ENCODE results near the gene COL5A2. TPM values are rescaled to one million over a fixed set of nuclear protein-coding genes. Genes with fewer than 3 reads are reported as not detected.

Gene COL5A2
- total RNA-seq, 4 donors from 2014 or later: 63.8 to 93.8 (median 74.4) TPM

GRCh38 chr2:189083606-189084005, 96.0 kb downstream of the COL5A2 start:
- DNase-seq (ENCODE audit: low spot score) (no peak), ATAC-seq (ENCODE audit: low FRiP score) (no peak)
- TF ChIP-seq CTCF (IDR thresholded peaks at IDR 0.05): no peak

- TF ChIP-seq CTCF (IDR thresholded peaks at IDR 0.05): no peak
Observed at GRCh38 chr2:189083106-189083505, 96.5 kb downstream of the COL5A2 start.

GRCh38 chr2:189082376-189082975, 97.1 kb downstream of the COL5A2 start:
- no peak for TF ChIP-seq CTCF (IDR thresholded peaks at IDR 0.05)
- DNase-seq (ENCODE audit: low spot score) (no peak), ATAC-seq (ENCODE audit: low FRiP score) (no peak)

More at GRCh38 chr2:189083106-189083505, 96.5 kb downstream of the COL5A2 start:
- DNase-seq (ENCODE audit: low spot score) (no peak), ATAC-seq (ENCODE audit: low FRiP score) (no peak)

- ATAC-seq (ENCODE audit: low FRiP score): no peak
Observed at GRCh38 chr2:189076572-189076971, 103.0 kb downstream of the COL5A2 start.

GRCh38 chr2:189076120-189076519, 103.4 kb downstream of the COL5A2 start:
- no peak for ATAC-seq (ENCODE audit: low FRiP score)
- DNase-seq (ENCODE audit: low spot score): no peak
- no peak for TF ChIP-seq CTCF (IDR thresholded peaks at IDR 0.05)

More at GRCh38 chr2:189076572-189076971, 103.0 kb downstream of the COL5A2 start:
- DNase-seq (ENCODE audit: low spot score): no peak
- no peak for TF ChIP-seq CTCF (IDR thresholded peaks at IDR 0.05)

GRCh38 chr2:189074506-189074905, 105.1 kb downstream of the COL5A2 start:
- DNase-seq (ENCODE audit: low spot score) (no peak), ATAC-seq (ENCODE audit: low FRiP score) (no peak)
- TF ChIP-seq CTCF (IDR thresholded peaks at IDR 0.05): no peak

- no peak for ATAC-seq (ENCODE audit: low FRiP score)
- DNase-seq (ENCODE audit: low spot score): no peak
- no peak for TF ChIP-seq CTCF (IDR thresholded peaks at IDR 0.05)
Observed at GRCh38 chr2:189072036-189072435, 107.5 kb downstream of the COL5A2 start.

All from omental fat pad (tissue), 4 donors.